ENCODE data around the gene KLHL22. TPM values are rescaled to one million over a fixed set of nuclear protein-coding genes. Genes with fewer than 3 reads are reported as not detected.
A peak's percentile ranks its signal among the peaks of the same experiment; 100 is the strongest.

Gene KLHL22
- total and polyA plus RNA-seq, 7 donors: 8.4 to 24.3 (median 14.6) TPM

DNA sequence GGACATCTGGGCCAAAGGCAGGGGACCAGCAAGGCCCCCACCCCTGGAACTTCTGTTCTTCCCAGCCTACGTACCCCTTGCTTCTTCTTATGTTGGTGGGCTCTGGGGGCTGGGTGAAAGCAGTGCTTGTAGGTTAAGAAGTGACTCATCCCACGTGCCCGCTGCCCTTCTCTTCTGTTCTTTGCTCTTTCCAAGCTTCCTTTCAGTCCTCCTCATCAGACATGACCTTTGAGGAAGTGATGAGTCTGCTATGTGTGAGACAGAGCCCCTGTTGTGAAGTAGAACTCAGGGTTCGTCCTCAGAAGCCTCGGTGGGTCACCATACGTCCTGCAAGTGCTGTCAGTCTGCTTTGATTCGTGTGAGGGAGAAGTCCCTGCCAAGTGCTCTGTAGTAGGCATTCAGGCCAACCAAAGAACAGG lies 24.5 kb upstream of the KLHL22 start:
- intact Hi-C loops (cut with DNase I): no loop called here
- TF ChIP-seq CTCF (IDR thresholded peaks at IDR 0.05): no peak
- peaks cover 5 to 24% of the 10 kb centered on the region in 2 donors for H3K36me3 ChIP-seq (ENCODE audit: insufficient read depth in 1 of 2, low read depth in 1 of 2)
- ATAC-seq (no peak), DNase-seq (no peak)
- no peaks in the 10 kb centered on the region for H3K27me3 ChIP-seq (ENCODE audit: insufficient read depth in 3 of 3, low read length in 2 of 3)
- H3K27ac ChIP-seq: no peak overlapping the region
- H3K9me3 ChIP-seq: no peaks in the 10 kb centered on the region
- WGBS, 3 donors: 70 to 84% (median 73%) methylated on average over 7 of the region's 7 CpGs
- H3K4me1 ChIP-seq: peaks cover 33% of the 10 kb centered on the region
- H3K4me3 ChIP-seq: no peak overlapping the region

GRCh38 chr22:20519558-20519957 lies 24.0 kb upstream of the KLHL22 start:
- no peak for DNase-seq
- ATAC-seq: no peak
- peaks cover 38% of the 10 kb centered on the region for H3K4me1 ChIP-seq
- no peak overlapping the region for H3K4me3 ChIP-seq
- peaks cover 5 to 24% of the 10 kb centered on the region in 2 donors for H3K36me3 ChIP-seq (ENCODE audit: insufficient read depth in 1 of 2, low read depth in 1 of 2)
- intact Hi-C loops (cut with DNase I): loop anchor here (5.0 kb wide), 1 partner anchor 33 kb away; no protein-coding TSS in a partner anchor
- H3K27ac ChIP-seq: no peak overlapping the region
- no peak for TF ChIP-seq CTCF (IDR thresholded peaks at IDR 0.05)
- WGBS, 3 donors: 61 to 68% (median 65%) methylated on average over 4 of the region's 4 CpGs
- H3K27me3 ChIP-seq (ENCODE audit: insufficient read depth in 3 of 3, low read length in 2 of 3): no peaks in the 10 kb centered on the region
- H3K9me3 ChIP-seq: no peaks in the 10 kb centered on the region

- no peaks in the 10 kb centered on the region for H3K27me3 ChIP-seq (ENCODE audit: insufficient read depth in 3 of 3, low read length in 2 of 3)
- no peak for ATAC-seq
- no peak for DNase-seq
- peaks cover 39% of the 10 kb centered on the region for H3K4me1 ChIP-seq
- no peak overlapping the region for H3K27ac ChIP-seq
- WGBS, 3 donors: 86 to 89% (median 88%) methylated on average over 13 of the region's 13 CpGs
- intact Hi-C loops (cut with DNase I): loop anchor here (5.0 kb wide), 1 partner anchor 34 kb away; no protein-coding TSS in a partner anchor
- no peak overlapping the region for H3K4me3 ChIP-seq
- no peaks in the 10 kb centered on the region for H3K9me3 ChIP-seq
- TF ChIP-seq CTCF (IDR thresholded peaks at IDR 0.05): no peak
- H3K36me3 ChIP-seq (ENCODE audit: insufficient read depth in 1 of 2, low read depth in 1 of 2): peaks cover 10 to 31% of the 10 kb centered on the region in 2 donors
These were observed 22.4 kb upstream of the KLHL22 start for GRCh38 chr22:20517841-20518592.

GRCh38 chr22:20517422-20517821 lies 21.8 kb upstream of the KLHL22 start:
- DNase-seq: no peak
- no peak for TF ChIP-seq CTCF (IDR thresholded peaks at IDR 0.05)
- Histone ChIP-seq H3K9me3 (no peaks in the 10 kb centered on the region), H3K4me3 (no peak overlapping the region), H3K36me3 (ENCODE audit: insufficient read depth in 1 of 2, low read depth in 1 of 2) (peaks cover 10 to 31% of the 10 kb centered on the region in 2 donors), H3K27me3 (ENCODE audit: insufficient read depth in 3 of 3, low read length in 2 of 3) (no peaks in the 10 kb centered on the region), H3K27ac (peak overlapping the region; percentile 9), H3K4me1 (peaks cover 33% of the 10 kb centered on the region)
- no peak for ATAC-seq
- intact Hi-C loops (cut with DNase I): loop anchor here (5.0 kb wide), 1 partner anchor 35 kb away; no protein-coding TSS in a partner anchor
- WGBS, 3 donors: 64 to 68% (median 67%) methylated on average over 4 of the region's 4 CpGs

Measured in psoas muscle (tissue), 8 donors.